Activated CD4-positive, alpha-beta T cell treated with anti-CD3 and anti-CD28 coated beads, Interleukin-2, amount 50 U/mL, for 48 hours (primary cell): ENCODE results near the gene NKD2.
"Not testable (repeated sequence)": the region's sequence is repeated elsewhere in the genome, so short reads cannot be mapped to it uniquely, and the experiment has no call there.

Experiments
- DNase-seq, 2 experiments: peaks; one replicate each; pipeline ENCODE4 v3.0.0-alpha.2; 2020

Gene NKD2

DNA sequence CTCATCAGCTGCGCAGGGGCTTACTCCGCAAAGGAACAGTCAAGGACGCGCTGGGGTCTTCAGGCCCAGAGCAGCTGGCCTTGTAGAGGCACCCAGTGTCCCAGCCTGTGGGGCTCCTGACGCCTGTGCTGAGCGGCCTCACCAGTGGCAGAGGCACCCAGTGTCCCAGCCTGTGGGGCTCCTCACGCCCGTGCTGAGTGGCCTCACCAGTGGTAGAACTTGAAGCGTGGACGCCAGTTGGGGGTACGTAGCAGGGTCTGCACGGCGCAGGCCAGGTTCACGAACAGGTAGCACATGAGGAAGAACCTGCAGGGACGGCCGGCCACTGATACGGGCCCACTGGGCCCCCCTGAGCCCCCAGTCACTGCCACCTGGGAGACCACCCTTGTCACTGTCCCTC lies 67.3 kb downstream of the NKD2 start:
- no peak for DNase-seq

GRCh38 chr5:1076406-1076805 lies 67.8 kb downstream of the NKD2 start:
- no peak for DNase-seq

- DNase-seq = no peak
These were observed 68.4 kb downstream of the NKD2 start for GRCh38 chr5:1077026-1077425.

- no peak for DNase-seq
These were observed 69.0 kb downstream of the NKD2 start for GRCh38 chr5:1077491-1078020.

DNA sequence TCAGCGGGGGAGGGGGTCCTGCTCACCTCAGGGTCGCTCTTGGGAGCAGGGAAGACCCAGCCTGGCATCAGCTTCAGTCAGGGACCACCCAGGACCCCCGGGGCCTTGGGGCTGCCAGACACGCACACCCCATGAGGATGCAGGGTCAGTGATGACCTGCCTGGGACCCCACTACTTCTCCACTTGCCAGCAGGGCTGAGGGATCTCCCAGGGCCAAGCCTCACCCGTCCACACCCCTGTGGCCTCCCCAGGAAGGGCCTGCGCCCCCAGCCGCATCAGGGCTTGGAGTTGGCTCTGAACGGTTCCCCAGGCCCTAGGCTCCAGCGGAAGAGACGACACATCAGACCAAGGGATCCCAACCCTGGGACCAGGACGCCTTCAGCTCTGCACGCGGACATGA lies 69.6 kb downstream of the NKD2 start:
- DNase-seq = no peak

DNA sequence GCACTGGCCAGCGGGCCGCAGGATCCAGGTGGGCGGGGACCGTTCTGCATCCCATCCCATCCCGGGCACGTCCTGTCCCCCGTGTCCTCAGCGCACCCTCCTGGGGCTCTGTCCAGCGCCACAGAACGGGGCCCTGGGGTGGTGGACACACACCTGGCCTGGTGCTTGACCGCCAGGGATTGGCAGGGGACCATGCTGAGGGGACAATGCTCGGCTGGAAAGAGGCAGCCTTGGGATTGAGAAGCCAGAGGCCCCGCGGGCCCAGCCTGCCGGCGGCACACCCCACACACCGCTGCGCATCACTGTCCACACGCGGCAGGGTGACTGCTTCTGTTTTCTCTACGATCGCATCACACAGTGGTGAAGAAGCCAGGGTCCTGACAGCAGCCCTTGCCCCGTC lies 70.2 kb downstream of the NKD2 start:
- no peak for DNase-seq

GRCh38 chr5:1079486-1079885 lies 70.9 kb downstream of the NKD2 start:
- no peak for DNase-seq

DNA sequence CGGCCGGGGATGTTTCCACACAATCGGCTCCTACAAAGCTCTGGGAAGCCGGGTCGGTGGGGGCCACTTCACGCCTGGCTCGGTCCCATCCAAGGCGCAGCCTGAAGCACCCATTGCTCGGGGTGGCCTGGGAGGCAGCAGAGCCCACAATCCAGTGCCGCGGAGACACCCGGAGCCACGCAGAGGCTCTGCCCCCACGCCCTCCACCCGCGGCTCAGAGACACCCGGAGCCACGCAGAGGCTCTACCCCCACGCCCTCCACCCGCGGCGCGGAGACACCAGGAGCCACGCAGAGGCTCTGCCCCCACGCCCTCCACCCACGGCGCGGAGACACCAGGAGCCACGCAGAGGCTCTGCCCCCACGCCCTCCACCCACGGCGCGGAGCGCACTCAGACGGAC lies 71.4 kb downstream of the NKD2 start:
- no peak for DNase-seq

GRCh38 chr5:1080432-1080831 lies 71.8 kb downstream of the NKD2 start:
- no peak for DNase-seq

- no peak for DNase-seq
These were observed 72.9 kb downstream of the NKD2 start for GRCh38 chr5:1081519-1081918.

GRCh38 chr5:1083026-1083425 lies 74.4 kb downstream of the NKD2 start:
- not testable (repeated sequence) for DNase-seq

GRCh38 chr5:1083823-1084605 lies 75.4 kb downstream of the NKD2 start:
- DNase-seq = no peak

GRCh38 chr5:1085391-1085790 lies 76.8 kb downstream of the NKD2 start:
- DNase-seq = no peak

- DNase-seq = no peak
These were observed 77.5 kb downstream of the NKD2 start for GRCh38 chr5:1086137-1086536.

DNA sequence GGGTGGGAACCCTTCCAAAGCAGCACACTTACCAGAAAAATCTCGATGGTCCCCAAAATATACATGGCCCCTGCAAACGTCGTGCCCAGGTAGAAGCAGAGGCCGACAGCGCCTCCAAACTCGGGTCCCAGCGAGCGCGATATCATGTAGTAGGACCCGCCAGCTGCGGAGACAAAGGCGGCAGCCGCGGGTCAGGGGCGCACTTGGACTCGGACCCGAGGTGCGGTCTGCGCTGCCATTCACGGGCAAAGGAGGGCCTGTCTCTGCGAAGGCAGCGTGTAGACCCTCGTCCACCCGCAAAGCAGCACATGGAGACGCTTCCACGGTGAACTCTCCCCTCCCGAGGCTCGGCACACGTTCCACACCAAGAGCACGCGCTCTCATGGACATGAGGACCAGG lies 78.3 kb downstream of the NKD2 start:
- no peak for DNase-seq

DNA sequence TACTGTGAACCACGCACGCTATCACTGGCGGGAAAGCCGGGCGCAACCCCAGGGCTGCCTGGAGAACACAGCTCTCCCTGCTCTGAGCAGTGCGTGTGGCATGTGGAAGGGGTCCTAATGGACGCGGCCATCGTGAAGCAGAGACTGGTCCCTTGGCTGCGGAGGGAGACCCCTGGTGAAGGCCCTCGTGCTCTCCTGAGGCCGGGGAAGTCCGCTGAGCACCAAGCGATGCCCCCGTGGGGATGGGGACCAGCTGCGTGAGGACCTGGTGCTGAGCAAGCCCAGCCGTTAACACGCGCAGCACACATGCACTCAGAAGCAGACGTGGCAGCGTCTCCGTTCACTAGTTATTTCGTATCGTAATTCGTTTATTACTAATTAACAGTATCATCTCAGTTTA lies 78.8 kb downstream of the NKD2 start:
- DNase-seq = no peak

DNA sequence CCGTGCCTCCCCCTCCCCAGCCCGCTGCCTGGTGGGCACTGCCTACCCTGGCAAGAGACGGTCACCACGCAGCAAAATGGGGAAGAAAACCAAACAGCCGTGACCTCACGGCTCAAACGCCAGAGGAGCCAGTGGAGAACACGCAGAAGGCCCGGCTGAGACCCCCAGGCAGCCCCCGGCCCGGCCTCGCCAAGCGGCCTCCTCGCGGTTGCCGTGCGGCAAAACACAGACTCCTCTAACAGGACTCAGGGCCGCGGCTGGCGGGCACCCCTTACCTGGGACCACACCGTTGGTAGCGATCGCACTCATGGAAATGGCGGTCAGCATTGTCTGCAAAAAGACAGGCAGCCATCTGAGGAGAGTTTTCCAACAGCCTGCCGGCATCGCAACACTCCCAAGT lies 79.4 kb downstream of the NKD2 start:
- no peak for DNase-seq
